GM18520 (cell line): ENCODE data around the gene CYP2A7.
"Not testable (repeated sequence)": the region's sequence is repeated elsewhere in the genome, so short reads cannot be mapped to it uniquely, and the experiment has no call there.

Experiments used
- ATAC-seq: cut with Tn5 transposase; IDR thresholded peaks from one replicate; pipeline ENCODE4 v1.9.1; 2021; ENCODE audit not compliant: unreplicated experiment

Gene CYP2A7

DNA sequence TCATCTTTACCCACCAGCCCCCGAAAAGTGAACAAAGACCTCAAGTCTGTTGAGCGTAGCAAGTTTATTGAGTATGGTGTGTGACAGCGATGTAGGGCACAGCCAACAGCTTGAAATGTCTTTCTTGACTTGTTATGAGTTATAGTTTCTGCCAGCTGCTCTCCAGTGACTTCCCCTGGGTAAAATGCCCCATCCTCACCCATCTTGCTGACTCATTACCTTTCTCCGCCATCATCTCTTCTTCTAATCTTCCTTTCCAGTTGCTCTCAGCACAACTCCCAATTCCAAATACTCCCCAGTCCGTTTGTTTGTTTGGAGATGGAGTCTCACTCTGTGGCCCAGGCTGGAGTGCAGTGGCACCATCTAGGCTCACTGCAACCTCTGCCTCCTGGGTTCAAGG is 18.5 kb upstream of the CYP2A7 start:
- not testable (repeated sequence) for ATAC-seq

DNA sequence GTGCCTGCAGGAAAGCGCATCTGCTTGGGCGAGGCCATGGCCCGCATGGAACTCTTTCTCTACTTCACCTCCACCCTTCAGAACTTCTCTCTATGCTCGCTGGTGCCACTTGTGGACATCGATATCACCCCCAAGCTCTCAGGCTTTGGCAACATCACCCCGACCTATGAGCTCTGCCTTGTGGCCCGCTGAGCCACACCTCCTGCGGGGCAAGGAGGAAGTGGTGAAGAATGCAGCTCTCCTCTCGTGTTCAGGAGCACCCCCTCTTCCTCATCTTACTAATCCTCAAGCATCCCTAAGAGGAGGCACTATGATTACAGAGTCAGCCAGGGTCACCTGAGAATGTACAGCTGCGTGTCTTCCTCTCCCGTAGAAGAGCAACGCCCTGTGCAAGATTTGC is 17.9 kb upstream of the CYP2A7 start:
- not testable (repeated sequence) for ATAC-seq

DNA sequence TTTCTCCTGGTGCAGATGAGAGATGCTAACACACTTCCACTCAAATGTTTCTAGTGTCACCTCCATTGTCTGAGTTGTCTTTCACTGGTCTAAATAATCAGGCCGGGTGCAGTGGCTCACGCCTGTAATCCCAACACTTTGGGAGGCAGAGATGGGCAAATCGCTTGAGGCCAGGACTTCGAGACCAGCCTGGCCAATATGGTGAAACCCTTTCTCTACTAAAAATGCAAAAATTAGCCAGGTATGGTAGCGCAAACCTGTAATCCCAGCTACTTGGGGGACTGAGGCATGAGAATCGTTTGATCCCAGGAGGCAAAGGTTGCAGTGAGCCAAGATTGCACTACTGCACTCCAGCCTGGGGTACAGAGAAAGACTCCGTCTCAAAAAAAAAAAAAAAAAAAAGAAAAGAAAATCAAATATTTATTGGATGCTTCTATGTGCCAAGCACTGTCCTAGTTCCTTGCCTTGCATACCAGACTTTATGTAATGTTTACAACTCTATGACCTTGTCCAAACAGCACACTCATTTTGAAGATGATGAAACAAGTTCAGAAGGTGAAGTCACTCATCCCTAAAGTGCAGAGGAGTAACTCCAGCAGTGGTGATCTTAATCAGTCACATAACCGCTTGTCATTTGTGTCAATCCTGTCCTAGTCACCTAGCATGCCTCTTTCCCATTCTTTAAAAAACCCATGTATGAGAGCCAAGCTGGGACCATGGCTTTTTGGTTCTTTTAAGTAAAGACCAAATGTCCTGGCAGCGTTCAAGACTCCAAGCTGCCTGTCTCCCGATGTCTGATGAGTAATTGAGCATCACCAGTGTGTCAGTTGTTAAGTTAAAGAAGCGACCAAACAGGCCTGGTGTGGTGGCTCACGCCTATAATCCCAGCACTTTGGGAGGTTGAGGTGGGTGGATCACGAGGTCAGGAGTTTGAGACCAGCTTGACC is 15.1 kb upstream of the CYP2A7 start:
- ATAC-seq: not testable (repeated sequence)

DNA sequence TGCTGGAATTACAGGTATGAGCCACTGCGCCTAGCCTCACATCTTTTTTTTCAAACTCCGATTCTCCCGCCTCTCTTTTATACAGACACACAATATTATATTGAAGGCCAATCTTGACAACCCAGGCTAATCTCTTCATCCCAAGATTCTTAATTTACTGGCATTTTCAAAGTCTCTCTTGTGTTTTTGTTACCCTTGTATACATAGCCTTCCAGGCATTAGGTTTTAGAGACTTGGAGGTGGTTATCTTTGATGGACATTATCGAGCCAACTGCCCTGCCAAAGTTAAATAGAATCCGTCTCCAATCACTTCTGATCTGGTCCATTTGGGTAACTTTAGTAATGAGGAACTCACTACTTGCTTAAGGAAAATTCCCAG is 14.4 kb upstream of the CYP2A7 start:
- no peak for ATAC-seq

DNA sequence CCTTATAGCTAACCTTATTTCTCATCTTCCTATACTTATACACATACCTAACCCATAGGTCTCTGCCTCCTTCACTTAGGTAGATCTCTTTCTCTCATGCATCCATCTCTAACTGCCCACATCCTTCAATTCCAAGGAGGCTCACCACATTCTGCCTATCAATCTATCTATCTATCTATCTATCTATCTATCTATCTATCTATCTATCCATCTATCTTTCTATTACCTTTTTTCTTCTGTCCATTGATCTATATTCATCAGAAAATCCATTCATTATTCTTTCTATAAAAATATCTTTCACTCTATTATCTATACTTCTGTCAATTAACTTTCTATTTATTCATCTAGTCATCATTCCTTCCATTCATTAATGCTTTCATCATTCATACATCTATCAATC is 11.1 kb upstream of the CYP2A7 start:
- no peak for ATAC-seq

DNA sequence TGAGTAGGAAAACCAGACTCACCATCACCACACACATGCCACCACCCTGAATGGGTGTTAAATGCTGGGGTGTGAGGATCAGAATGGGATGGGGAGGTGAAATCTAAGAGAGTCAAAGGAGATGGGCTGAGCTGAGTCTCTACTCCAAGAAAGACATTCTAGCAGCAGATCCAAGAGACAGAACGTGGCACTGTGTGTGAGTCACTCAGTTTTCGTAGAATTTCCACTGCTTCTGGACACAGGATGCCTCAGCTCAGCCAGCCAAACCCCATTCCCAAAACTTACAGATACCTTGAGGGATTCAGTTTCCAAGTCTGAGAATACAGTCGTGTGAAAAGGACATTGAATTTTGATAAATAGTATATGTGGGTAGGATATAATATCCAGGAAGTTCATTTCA is 7.3 kb upstream of the CYP2A7 start:
- no peak for ATAC-seq

DNA sequence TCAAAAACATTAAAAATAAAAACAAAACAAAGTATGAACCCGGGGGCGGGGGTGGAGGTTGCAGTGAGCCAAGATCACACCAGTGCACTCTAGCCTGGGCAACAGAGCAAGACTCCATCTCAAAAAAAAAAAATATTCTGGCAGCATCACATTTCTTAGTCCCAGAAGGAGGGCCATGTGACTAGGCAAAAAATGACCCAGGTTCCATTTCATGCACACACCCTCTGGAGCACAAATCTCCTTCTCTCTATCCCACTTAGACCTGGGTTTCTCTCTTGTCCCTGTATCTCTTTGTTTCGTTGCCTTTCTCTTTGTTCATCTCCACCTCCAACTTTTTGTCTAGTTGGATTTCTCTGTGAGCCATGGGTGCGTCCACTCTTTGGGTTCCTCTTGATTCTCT is 6.2 kb upstream of the CYP2A7 start:
- ATAC-seq: no peak

DNA sequence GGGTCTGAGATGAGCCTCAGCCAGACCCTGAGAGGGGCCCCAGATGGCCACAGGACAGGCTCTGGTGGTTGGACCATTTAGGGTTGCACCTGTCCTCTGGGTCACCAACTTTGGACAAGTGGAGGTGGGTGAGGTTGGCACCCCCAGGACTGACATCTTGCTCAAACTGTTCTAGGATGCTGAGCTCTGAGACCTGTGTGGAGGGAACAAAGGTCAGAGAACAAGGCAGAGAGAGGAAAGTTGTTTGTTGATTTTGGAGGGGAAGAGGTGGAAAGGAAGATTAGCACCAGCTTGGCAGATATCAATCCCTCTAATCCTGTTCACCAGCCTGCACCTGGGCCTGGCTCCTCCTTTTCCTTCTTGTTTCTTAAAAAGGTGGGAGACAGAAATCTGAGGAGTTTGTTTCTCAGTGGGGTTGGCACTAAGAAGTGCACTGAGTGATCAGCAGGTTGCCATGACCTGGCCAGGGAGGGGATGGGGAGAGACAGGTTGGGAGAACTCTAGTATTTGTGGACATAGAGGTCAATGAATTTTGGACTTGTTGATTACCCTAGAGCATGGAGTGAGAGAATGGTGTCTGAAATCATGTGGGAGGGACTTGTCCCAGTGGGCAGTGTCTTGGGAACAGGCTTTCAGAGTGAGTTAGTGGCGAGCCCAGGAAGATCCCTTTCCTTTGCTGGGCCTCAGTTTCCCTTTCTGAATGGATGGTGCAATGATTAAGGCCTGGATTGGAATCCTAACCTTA is 2.3 kb upstream of the CYP2A7 start:
- ATAC-seq: not testable (repeated sequence)

DNA sequence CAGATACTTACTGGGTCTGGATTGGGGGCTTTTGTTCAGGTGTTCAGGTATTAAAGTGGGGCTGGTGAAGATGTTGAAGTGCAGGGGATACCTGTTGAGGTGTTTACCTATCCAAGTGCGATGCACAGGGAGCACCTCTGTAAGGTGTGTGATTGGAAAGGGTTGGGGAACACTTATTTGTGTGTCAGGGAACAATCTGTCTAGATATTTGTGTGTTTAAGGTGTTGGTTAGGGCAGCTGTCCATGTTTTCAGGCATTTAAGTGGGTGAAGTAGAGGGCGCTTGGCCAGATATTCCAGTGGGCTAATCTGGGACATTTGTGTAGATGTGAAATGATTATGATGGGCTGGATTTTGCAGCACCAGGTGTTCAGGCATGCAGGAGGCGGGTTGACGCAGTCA is 2.7 kb downstream of the CYP2A7 start:
- ATAC-seq: not testable (repeated sequence)

DNA sequence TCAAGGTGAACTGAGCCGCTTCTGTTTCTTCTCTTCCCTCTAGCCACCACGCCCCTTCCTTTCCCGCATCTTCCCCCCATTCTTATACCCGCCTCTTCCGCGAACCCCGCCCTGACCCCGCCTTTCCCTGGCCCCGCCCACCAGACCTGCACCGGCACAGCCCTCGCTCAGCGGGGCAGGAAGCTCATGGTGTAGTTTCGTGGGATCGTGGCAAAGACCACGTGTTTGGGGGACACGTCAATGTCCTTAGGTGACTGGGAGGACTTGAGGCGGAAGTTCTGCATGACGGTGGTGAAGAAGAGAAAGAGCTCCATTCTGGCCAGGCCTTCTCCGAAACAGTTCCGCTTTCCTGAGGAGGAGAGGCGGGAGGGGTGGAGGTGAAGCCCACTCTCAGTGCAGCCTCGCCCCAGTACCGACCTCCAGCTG is 6.5 kb downstream of the CYP2A7 start:
- ATAC-seq: not testable (repeated sequence)

DNA sequence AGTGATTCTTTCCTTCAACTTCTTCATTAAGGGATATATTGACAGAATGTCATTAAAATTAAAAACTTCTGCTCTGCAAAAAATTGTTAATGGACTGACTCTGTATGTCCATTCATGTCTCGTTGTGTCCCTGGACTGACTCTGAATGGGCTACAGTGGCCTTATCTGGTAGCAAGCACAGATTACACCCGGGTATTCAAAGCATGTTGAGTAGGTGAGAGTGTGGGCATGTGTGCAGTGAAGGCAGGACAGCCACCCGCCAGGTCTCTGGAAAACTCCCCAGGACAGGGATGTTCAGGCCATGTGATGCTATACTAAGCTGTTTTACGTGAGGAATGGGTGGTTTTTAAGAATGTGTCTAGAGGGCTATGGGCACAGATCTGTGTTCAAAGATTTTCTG is 7.2 kb downstream of the CYP2A7 start:
- not testable (repeated sequence) for ATAC-seq

DNA sequence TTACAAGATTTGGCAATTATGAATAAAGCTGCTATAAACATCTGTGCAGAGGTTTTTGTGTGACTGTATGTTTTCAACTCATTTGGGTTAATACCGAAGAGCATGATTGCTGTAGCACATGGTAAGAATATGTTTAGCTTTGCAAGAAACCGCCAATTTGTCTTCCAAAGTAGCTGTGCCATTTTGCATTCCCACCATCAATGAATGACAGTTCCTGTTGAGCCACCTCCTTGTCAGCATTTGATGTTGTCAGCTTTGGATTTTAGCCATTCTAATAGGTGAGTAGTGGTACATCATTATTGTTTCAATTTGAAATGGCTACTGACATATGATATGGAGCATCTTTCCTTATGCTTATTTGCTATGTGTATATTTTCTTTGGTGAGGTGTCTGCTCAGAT is 8.2 kb downstream of the CYP2A7 start:
- ATAC-seq: not testable (repeated sequence)

DNA sequence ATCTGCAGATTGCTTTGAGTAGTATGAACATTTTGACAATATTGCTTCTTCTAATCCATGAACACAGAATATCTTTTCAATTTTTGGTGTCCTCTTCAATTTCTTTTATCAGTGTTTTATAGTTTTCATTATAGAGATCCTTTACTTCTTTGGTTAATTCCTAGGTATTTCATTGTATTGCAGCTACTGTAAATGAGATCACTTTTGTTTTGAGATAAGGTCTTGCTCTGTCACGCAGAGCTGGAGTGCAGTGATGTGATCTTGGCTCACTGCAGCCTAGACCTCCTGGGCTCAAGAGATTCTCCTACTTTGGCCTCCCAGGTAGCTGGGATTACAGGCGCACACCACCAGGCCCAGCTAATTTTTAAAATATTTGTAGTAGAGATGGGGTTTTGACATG is 9.8 kb downstream of the CYP2A7 start:
- ATAC-seq: no peak

DNA sequence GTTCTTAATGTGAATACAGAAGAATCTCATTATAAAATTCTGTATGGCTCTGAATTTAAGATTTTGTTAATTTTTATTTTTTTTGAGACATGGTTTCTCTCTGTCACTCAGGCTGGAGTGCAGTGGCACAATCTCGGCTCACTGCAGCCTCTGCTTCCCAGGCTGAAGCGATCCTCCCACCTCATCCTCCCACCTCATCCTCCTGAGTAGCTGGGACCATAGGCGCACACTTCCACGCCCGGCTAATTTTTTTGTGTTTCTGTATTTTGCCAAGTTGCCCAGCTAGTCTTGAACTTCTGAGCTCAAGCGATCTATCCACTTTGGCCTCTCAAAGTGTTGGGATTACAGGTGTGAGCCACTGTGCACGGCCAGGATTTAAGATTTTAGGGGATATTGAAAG is 14.3 kb downstream of the CYP2A7 start:
- no peak for ATAC-seq

DNA sequence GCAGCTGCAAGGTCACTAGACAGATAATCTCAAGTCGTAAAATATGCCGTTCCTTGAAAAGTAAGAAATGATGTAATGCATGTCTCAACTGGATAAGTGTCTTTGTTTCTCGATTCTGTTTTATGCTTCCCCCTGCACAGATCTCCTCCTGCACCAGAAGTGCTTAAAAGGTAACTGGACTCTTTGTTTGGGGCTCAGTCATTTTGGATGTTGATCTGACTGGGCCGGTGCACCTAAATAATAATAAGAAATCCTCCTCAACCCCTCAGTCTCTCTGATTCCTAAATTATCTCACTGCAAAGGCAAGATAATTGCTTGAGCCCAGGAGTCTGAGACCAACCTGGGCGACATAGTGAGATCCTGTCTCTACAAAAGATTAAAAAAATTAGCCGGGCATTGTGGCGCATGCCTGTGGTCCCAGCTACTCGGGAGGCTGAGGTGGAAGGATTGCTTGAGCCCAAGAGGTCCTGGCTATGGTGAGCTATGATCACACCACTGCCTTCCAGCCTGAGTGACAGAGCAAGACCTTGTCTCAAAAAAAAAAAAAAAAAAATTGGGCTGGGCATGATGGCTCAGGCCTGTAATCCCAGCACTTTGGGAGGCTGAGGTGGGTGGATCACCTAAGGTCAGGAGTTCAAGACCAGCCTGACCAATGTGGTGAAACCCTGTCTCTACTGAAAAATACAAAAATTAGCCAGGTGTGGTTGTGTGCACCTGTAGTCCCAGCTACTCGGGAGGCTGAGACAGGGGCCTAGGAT is 17.1 kb downstream of the CYP2A7 start:
- ATAC-seq: not testable (repeated sequence)

DNA sequence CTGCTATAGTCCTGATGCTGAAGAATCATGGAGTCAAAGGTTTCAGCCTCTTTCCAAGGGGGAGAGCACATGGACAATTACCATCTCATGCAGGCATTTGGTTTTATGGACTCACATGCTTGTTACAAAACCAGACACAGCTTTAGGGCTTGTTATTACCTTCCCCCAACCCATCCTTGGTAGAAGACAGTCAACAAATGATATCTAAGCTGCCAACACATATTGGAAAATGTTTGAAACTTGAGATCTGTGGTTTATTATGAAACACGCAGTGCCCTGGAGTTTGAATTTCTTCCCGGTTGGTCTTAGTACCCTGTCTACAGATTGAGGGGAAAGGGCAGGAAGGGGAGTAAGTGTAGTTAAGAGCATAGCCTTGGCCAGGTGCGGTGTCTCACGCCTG is 19.2 kb downstream of the CYP2A7 start:
- no peak for ATAC-seq

DNA sequence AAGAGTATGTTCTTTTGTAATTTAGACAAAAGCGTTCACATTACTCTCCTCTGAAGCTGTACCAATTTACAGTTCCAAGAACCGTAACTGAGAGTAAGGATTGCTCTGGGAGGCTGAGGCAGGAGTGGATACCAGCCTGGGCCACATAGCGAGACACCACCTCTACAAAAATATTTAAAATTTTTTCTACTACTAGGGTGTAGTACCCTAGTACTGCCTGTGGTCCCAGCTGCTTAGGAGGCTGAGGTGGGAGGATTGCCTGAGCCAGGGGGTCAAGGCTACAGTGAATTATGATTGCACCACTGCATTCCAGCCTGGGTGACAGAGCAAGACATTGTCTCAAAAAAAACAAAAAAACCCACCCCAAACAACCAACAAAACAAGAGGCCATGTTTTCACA is 19.7 kb downstream of the CYP2A7 start:
- no peak for ATAC-seq

DNA sequence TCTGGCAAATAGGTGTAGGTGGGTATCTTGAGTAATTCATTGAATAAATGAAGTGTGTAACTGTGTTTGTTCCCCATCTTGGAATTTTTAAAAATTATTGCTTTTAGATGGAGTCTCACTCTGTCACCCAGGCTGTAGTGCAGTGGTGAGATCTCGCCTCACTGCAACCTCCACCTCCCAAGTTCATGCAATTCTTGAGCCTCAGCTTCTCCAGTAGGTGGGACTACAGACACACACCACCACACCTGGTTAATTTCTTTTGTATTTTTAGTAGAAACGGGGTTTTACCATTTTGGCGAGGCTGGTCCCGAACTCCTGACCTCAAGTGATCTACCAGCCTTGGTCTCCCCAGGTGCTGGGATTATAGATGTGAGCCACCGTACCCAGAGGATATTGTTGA is 23.9 kb downstream of the CYP2A7 start:
- no peak for ATAC-seq

DNA sequence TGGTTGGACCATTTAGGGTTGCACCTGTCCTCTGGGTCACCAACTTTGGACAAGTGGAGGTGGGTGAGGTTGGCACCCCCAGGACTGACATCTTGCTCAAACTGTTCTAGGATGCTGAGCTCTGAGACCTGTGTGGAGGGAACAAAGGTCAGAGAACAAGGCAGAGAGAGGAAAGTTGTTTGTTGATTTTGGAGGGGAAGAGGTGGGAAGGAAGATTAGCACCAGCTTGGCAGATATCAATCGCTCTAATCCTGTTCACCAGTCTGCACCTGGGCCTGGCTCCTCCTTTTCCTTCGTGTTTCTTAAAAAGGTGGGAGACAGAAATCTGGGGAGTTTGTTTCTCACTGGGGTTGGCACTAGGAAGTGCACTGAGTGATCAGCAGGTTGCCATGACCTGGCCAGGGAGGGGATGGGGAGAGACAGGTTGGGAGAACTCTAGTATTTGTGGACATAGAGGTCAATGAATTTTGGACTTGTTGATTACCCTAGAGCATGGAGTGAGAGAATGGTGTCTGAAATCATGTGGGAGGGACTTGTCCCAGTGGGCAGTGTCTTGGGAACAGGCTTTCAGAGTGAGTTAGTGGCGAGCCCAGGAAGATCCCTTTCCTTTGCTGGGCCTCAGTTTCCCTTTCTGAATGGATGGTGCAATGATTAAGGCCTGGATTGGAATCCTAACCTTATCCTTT is 29.4 kb downstream of the CYP2A7 start:
- ATAC-seq: not testable (repeated sequence)

DNA sequence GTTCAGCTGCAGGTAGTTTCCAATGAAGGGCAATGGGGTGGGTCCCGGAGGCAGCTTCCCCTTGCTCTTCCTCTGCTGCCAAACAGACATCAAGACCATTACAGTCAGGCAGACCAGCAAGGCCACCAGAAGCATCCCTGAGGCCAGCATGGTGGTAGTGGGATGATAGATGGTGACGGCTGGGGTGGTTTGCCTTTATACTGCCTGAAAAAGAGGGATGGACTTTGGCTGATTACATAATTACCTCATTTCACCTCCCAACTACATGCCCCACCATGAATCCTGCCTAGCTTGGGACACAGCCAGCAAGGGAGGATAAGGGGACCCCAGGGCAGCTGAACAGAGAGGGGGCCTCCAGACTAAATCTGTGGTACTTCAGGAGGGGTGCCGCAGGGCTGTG is 31.8 kb downstream of the CYP2A7 start, which contains the start of gene CYP2A6:
TSS of gene CYP2A6 (minus strand) at position 171 of the 400 bp plus-strand sequence. CDS start at position 150, 21 bp downstream.
- not testable (repeated sequence) for ATAC-seq

DNA sequence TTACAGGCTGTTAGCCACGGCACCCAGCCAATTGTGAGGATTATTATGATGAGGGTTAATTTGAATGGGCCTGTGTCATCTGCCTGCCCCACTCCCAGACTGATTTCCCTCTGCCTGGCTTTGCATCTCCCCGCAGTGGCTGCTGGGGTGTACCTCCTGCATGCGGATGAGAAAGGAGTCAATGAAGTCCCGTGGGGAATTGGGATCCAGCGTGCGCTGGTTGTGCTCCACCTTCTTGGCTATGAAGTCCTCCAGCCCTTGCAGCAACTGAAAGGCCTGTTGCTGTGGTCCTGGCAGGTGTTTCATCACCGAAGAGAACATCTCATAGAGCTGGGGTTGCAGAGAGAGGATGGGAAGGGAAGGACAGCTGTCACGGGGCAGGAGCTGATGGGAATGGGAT is 35.3 kb downstream of the CYP2A7 start:
- not testable (repeated sequence) for ATAC-seq
